GM18526 (cell line): Measurements from ENCODE around the gene MYADM.

Experiments
- POLR2A ChIP-seq: IDR thresholded peaks from 3 replicates; pipeline ENCODE4 v1.6.1; 2011; ENCODE audit not compliant: insufficient read length; ENCODE audit errors: extremely low read depth

The MYADM gene

GRCh38 chr19:53903055-53903680 is 35.5 kb downstream of the MYADM start:
- no peak for TF ChIP-seq POLR2A

- TF ChIP-seq POLR2A = no peak
Measured at GRCh38 chr19:53904909-53905308, 37.2 kb downstream of the MYADM start.

GRCh38 chr19:53905787-53906186 is 38.1 kb downstream of the MYADM start:
- TF ChIP-seq POLR2A = no peak

- TF ChIP-seq POLR2A = no peak
Measured at GRCh38 chr19:53906211-53907192, 38.8 kb downstream of the MYADM start.

- TF ChIP-seq POLR2A = no peak
Measured at GRCh38 chr19:53907193-53907581, 39.5 kb downstream of the MYADM start.

- no peak for TF ChIP-seq POLR2A
Measured at GRCh38 chr19:53907690-53908089, 40.0 kb downstream of the MYADM start.

GRCh38 chr19:53908106-53908934 is 40.6 kb downstream of the MYADM start:
- TF ChIP-seq POLR2A = no peak

GRCh38 chr19:53908935-53909415 is 41.3 kb downstream of the MYADM start, which contains the start of gene CACNG7:
TSS of gene CACNG7 (plus strand) at chr19:53909278. CDS start at chr19:53912832, 3,554 bp downstream.
- no peak for TF ChIP-seq POLR2A

- TF ChIP-seq POLR2A = no peak
Measured at GRCh38 chr19:53909471-53910169, 41.9 kb downstream of the MYADM start.

- no peak for TF ChIP-seq POLR2A
Measured at GRCh38 chr19:53910170-53910518, 42.5 kb downstream of the MYADM start.

GRCh38 chr19:53912653-53913052 is 45.0 kb downstream of the MYADM start:
- no peak for TF ChIP-seq POLR2A

GRCh38 chr19:53915000-53915399 is 47.3 kb downstream of the MYADM start:
- TF ChIP-seq POLR2A = no peak

GRCh38 chr19:53916004-53916403 is 48.3 kb downstream of the MYADM start:
- no peak for TF ChIP-seq POLR2A

- no peak for TF ChIP-seq POLR2A
Measured at GRCh38 chr19:53917356-53917755, 49.7 kb downstream of the MYADM start.
